ENCODE measurements around the gene MED27. TPM values are rescaled to one million over a fixed set of nuclear protein-coding genes. Genes with fewer than 3 reads are reported as not detected.
A peak's percentile ranks its signal among the peaks of the same experiment; 100 is the strongest.

Gene MED27
- total RNA-seq, 4 donors from 2014 or later: 8.2 to 18.9 (median 11.8) TPM

DNA sequence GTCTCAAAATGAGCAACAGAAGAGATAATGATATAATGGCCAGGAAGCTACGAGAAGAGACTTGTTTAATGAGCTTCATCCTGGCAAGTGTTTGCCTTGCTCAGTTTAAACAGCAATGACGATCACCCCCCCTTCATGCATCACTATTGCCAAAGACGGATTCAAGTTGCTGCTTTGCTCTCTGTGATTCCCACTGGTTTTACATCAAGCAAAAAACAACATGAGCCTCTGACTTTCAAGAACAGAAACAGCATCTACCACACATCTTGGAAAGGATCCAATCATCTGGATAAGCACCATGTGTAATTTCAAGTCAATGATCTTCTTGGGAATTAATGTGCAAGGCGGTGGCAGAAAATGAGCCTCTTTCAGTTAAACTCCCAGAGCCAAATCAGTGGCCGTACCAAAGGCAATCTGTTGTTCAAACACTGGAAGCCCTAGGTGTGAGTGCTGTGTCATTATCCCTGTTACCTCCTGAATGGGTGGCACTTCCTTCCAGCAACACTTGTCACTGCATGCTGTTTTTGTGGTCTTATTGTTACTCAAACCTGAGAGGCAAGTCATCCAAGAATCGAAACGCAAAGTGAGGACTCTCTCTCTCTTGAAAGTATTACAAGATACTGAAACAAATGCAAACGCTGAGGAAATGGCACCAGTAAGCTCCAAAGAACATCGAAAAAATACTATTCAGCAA, 72.8 kb downstream of the MED27 start:
- H3K36me3 ChIP-seq: peaks cover 0 to 1% (median 0%) of the 10 kb centered on the region in 3 donors

GRCh38 chr9:132005899-132006298, 73.8 kb downstream of the MED27 start:
- H3K27ac ChIP-seq: peak overlapping the region in 1 of 4 donors; percentile 42
- 36 to 49% methylated on average over 6 of the region's 6 CpGs for WGBS, 2 donors
- no peak overlapping the region for H3K4me3 ChIP-seq
- peaks cover 0 to 4% (median 0%) of the 10 kb centered on the region in 3 donors for H3K36me3 ChIP-seq
- no peak for DNase-seq (ENCODE audit: low spot score in 2 of 2)
- TF ChIP-seq, protein P1, sequence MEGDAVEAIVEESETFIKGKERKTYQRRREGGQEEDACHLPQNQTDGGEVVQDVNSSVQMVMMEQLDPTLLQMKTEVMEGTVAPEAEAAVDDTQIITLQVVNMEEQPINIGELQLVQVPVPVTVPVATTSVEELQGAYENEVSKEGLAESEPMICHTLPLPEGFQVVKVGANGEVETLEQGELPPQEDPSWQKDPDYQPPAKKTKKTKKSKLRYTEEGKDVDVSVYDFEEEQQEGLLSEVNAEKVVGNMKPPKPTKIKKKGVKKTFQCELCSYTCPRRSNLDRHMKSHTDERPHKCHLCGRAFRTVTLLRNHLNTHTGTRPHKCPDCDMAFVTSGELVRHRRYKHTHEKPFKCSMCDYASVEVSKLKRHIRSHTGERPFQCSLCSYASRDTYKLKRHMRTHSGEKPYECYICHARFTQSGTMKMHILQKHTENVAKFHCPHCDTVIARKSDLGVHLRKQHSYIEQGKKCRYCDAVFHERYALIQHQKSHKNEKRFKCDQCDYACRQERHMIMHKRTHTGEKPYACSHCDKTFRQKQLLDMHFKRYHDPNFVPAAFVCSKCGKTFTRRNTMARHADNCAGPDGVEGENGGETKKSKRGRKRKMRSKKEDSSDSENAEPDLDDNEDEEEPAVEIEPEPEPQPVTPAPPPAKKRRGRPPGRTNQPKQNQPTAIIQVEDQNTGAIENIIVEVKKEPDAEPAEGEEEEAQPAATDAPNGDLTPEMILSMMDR (IDR thresholded peaks at IDR 0.05): no peak
- TF ChIP-seq POLR2A (IDR thresholded peaks at IDR 0.05): no peak
- TF ChIP-seq EP300 (IDR thresholded peaks at IDR 0.05): no peak
- H3K27me3 ChIP-seq: no peaks in the 10 kb centered on the region
- H3K9me3 ChIP-seq: no peaks in the 10 kb centered on the region
- H3K4me1 ChIP-seq: peaks cover 0 to 23% (median 8%) of the 10 kb centered on the region in 4 donors

More for the DNA sequence above, 72.8 kb downstream of the MED27 start:
- peak in 1 of 2 donors; percentile 36 for DNase-seq (ENCODE audit: low spot score in 2 of 2)
- Histone ChIP-seq H3K27me3 (no peaks in the 10 kb centered on the region), H3K27ac (peak overlapping the region in 1 of 4 donors; percentile 42), H3K9me3 (no peaks in the 10 kb centered on the region), H3K4me1 (peaks cover 0 to 23% (median 8%) of the 10 kb centered on the region in 4 donors), H3K4me3 (no peak overlapping the region)
- 49 to 52% methylated on average over 9 of the region's 9 CpGs for WGBS, 2 donors
- TF ChIP-seq POLR2A (IDR thresholded peaks at IDR 0.05) (no peak), EP300 (IDR thresholded peaks at IDR 0.05) (peak in 1 of 2 donors; percentile 28)
- TF ChIP-seq, protein P1 (IDR thresholded peaks at IDR 0.05): no peak

- 89 to 94% methylated on average over 5 of the region's 5 CpGs for WGBS, 2 donors
- no peaks in the 10 kb centered on the region for H3K9me3 ChIP-seq
- no peaks in the 10 kb centered on the region for H3K27me3 ChIP-seq
- H3K4me3 ChIP-seq: no peak overlapping the region
- H3K4me1 ChIP-seq: peaks cover 0 to 23% (median 8%) of the 10 kb centered on the region in 4 donors
- H3K36me3 ChIP-seq: peaks cover 0 to 4% (median 0%) of the 10 kb centered on the region in 3 donors
- no peak for DNase-seq (ENCODE audit: low spot score in 2 of 2)
- TF ChIP-seq POLR2A (IDR thresholded peaks at IDR 0.05) (no peak), EP300 (IDR thresholded peaks at IDR 0.05) (no peak)
- TF ChIP-seq, protein P1 (IDR thresholded peaks at IDR 0.05): no peak
- no peak overlapping the region for H3K27ac ChIP-seq
Observed at GRCh38 chr9:132004323-132004722, 75.3 kb downstream of the MED27 start.

DNA sequence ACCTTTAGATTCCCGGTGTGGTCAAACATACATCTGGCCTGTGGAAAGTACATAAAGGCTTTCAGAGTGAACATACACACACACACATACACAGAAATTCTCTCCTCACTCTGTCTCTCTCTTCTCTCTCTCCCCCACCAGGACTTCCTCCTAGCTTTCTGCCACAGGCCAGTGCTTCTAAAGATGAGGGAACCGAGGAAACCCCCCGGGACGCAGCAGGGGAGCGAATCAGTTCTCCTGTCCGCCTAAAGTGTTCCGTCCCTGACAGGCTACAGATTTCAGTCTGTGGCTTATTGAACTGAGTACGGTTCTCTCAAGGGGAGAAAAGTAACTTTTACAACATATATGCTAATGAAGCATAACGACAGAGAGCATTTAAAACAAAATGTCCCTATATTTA, 75.8 kb downstream of the MED27 start:
- H3K9me3 ChIP-seq: no peaks in the 10 kb centered on the region
- no peak for DNase-seq (ENCODE audit: low spot score in 2 of 2)
- peaks cover 0 to 23% (median 8%) of the 10 kb centered on the region in 4 donors for H3K4me1 ChIP-seq
- H3K4me3 ChIP-seq: no peak overlapping the region
- H3K27me3 ChIP-seq: no peaks in the 10 kb centered on the region
- 72 to 84% methylated on average over 9 of the region's 9 CpGs for WGBS, 2 donors
- no peak for TF ChIP-seq EP300 (IDR thresholded peaks at IDR 0.05)
- TF ChIP-seq, protein P1 (IDR thresholded peaks at IDR 0.05): no peak
- TF ChIP-seq POLR2A (IDR thresholded peaks at IDR 0.05): no peak
- no peak overlapping the region for H3K27ac ChIP-seq
- H3K36me3 ChIP-seq: peaks cover 0 to 4% (median 0%) of the 10 kb centered on the region in 3 donors

- no peak for DNase-seq (ENCODE audit: low spot score in 2 of 2)
- WGBS, 2 donors: 90 to 92% methylated on average over 5 of the region's 5 CpGs
- H3K9me3 ChIP-seq: no peaks in the 10 kb centered on the region
- no peak overlapping the region for H3K27ac ChIP-seq
- TF ChIP-seq, protein P1 (IDR thresholded peaks at IDR 0.05): no peak
- no peak for TF ChIP-seq POLR2A (IDR thresholded peaks at IDR 0.05)
- no peak for TF ChIP-seq EP300 (IDR thresholded peaks at IDR 0.05)
- H3K36me3 ChIP-seq: peaks cover 0 to 4% (median 0%) of the 10 kb centered on the region in 3 donors
- no peaks in the 10 kb centered on the region for H3K27me3 ChIP-seq
- no peak overlapping the region for H3K4me3 ChIP-seq
- peaks cover 0 to 24% (median 8%) of the 10 kb centered on the region in 4 donors for H3K4me1 ChIP-seq
Observed at GRCh38 chr9:132003319-132003704, 76.4 kb downstream of the MED27 start.
